Activated CD4-positive, alpha-beta T cell treated with anti-CD3 and anti-CD28 coated beads for 36 hours (primary cell): Measurements from ENCODE around the gene DOK5. TPM values are rescaled to one million over a fixed set of nuclear protein-coding genes. Genes with fewer than 3 reads are reported as not detected.
"Not testable (repeated sequence)": the region's sequence is repeated elsewhere in the genome, so short reads cannot be mapped to it uniquely, and the experiment has no call there.

Source experiments
- ATAC-seq: fragments of 200-7000 bp; cut with Tn5 transposase; one replicate; pipeline ENCODE4 v1.10.0; 2021; ENCODE audit warnings: mild to moderate bottlenecking, moderate library complexity
- CTCF ChIA-PET: fragments of 350-600 bp; sonication (Branson Sonifier 250); formaldehyde crosslinking; loops from one replicate; lab custom pipeline; 2021; ENCODE audit warnings: antibody characterized with exemption; lab: Charles Lee
- POLR2A ChIA-PET: fragments of 350-600 bp; sonication (Branson Sonifier 250); formaldehyde crosslinking; loops from one replicate; lab custom pipeline; 2021; ENCODE audit warnings: antibody characterized with exemption, inconsistent platforms; lab: Charles Lee
- DNase-seq: peaks from one replicate; pipeline ENCODE4 v3.0.0-alpha.2; 2020
- H3K27ac Mint-ChIP-seq: one replicate; pipeline ENCODE4 v1.8.0; 2021; ENCODE audit warnings: mixed read lengths
- H3K27me3 Mint-ChIP-seq: one replicate; pipeline ENCODE4 v1.8.0; 2021; ENCODE audit warnings: mixed read lengths
- H3K36me3 Mint-ChIP-seq: one replicate; pipeline ENCODE4 v1.8.0; 2021; ENCODE audit warnings: low read depth, mixed read lengths
- H3K4me1 Mint-ChIP-seq: one replicate; pipeline ENCODE4 v1.8.0; 2021; ENCODE audit warnings: mixed read lengths
- H3K4me3 Mint-ChIP-seq: one replicate; pipeline ENCODE4 v1.8.0; 2021; ENCODE audit warnings: mild to moderate bottlenecking, moderate library complexity, mixed read lengths
- H3K9me3 Mint-ChIP-seq: one replicate; pipeline ENCODE4 v1.8.0; 2021; ENCODE audit warnings: low read depth, mixed read lengths
- intact Hi-C, 2 experiments: fragments of 100-400 bp; cut with DNase I in 1 of 2; cut with micrococcal nuclease in 1 of 2; formaldehyde crosslinking; loops; one replicate each; pipeline versions ENCODE4 v1.14.2 to v1.15.1; 2022 to 2024; cut with DNase I, micrococcal nuclease
- total RNA-seq, 2 experiments: library from RNA; stranded (reverse); gene quantifications; one replicate each; pipeline ENCODE4 v1.2.3, GENCODE V29; 2021

The DOK5 gene
- total RNA-seq: 1 to 10 TPM; 2.1 to 2.9 TPM

GRCh38 chr20:54475334-54476168 lies at the start of gene DOK5:
Gene DOK5, plus strand, starts transcription at chr20:54475593. Its CDS starts 354 bp downstream, at chr20:54475947.
- Mint-ChIP-seq H3K36me3 (no peaks in the 10 kb centered on the region), H3K4me3 (peak within 1 kb of the TSS; percentile 53), H3K4me1 (peaks cover 9% of the 10 kb centered on the region), H3K27ac (no peak within 1 kb of the TSS), H3K9me3 (no peaks in the 10 kb centered on the region), H3K27me3 (peaks cover 54% of the 10 kb centered on the region)
- ChIA-PET POLR2A (no interaction called here), CTCF (no interaction called here)
- ATAC-seq (no peak), DNase-seq (no peak)
- intact Hi-C loops: loop anchor here in 1 of 2 experiments (10.0 kb wide), 1 partner anchor 251 kb away; no protein-coding TSS in a partner anchor

GRCh38 chr20:54429364-54429763 lies 46.0 kb upstream of the DOK5 start:
- Mint-ChIP-seq H3K9me3 (peaks cover 9% of the 10 kb centered on the region), H3K27me3 (peaks cover 2% of the 10 kb centered on the region), H3K4me3 (no peak overlapping the region), H3K36me3 (no peaks in the 10 kb centered on the region), H3K27ac (no peak overlapping the region), H3K4me1 (no peaks in the 10 kb centered on the region)
- intact Hi-C loops: no loop called here
- ChIA-PET CTCF (no interaction called here), POLR2A (no interaction called here)
- DNase-seq (no peak), ATAC-seq (no peak)

GRCh38 chr20:54431156-54431944 lies 44.0 kb upstream of the DOK5 start:
- POLR2A ChIA-PET: no interaction called here
- DNase-seq (no peak), ATAC-seq (no peak)
- Mint-ChIP-seq H3K27me3 (peaks cover 2% of the 10 kb centered on the region), H3K9me3 (peaks cover 3% of the 10 kb centered on the region), H3K36me3 (no peaks in the 10 kb centered on the region), H3K4me3 (no peak overlapping the region), H3K27ac (no peak overlapping the region), H3K4me1 (no peaks in the 10 kb centered on the region)
- intact Hi-C loops: no loop called here
- CTCF ChIA-PET: no interaction called here

GRCh38 chr20:54432966-54433365 lies 42.4 kb upstream of the DOK5 start:
- intact Hi-C loops: no loop called here
- H3K4me1 Mint-ChIP-seq: no peaks in the 10 kb centered on the region
- ATAC-seq: no peak
- H3K27ac Mint-ChIP-seq: no peak overlapping the region
- DNase-seq: no peak
- ChIA-PET CTCF (interaction anchor here (1.0 kb wide), 1 partner anchor 16 kb away, joined by 4 read pairs; no protein-coding TSS in a partner anchor), POLR2A (no interaction called here)
- H3K9me3 Mint-ChIP-seq: peaks cover 3% of the 10 kb centered on the region
- H3K27me3 Mint-ChIP-seq: peaks cover 2% of the 10 kb centered on the region
- H3K36me3 Mint-ChIP-seq: no peaks in the 10 kb centered on the region
- H3K4me3 Mint-ChIP-seq: no peak overlapping the region

- H3K27ac Mint-ChIP-seq: no peak overlapping the region
- DNase-seq: no peak
- no peak overlapping the region for H3K4me3 Mint-ChIP-seq
- peaks cover 5% of the 10 kb centered on the region for H3K27me3 Mint-ChIP-seq
- CTCF ChIA-PET: no interaction called here
- peaks cover 2% of the 10 kb centered on the region for H3K9me3 Mint-ChIP-seq
- intact Hi-C loops: no loop called here
- H3K4me1 Mint-ChIP-seq: no peaks in the 10 kb centered on the region
- ATAC-seq: no peak
- POLR2A ChIA-PET: no interaction called here
- H3K36me3 Mint-ChIP-seq: no peaks in the 10 kb centered on the region
Measured at GRCh38 chr20:54433636-54434035, 41.8 kb upstream of the DOK5 start.

GRCh38 chr20:54434196-54434595 lies 41.2 kb upstream of the DOK5 start:
- H3K27ac Mint-ChIP-seq: no peak overlapping the region
- CTCF ChIA-PET: no interaction called here
- no peak for ATAC-seq

GRCh38 chr20:54435015-54435414 lies 40.4 kb upstream of the DOK5 start:
- no peak for DNase-seq
- ChIA-PET POLR2A (no interaction called here), CTCF (no interaction called here)
- Mint-ChIP-seq H3K4me3 (no peak overlapping the region), H3K27ac (no peak overlapping the region), H3K36me3 (no peaks in the 10 kb centered on the region), H3K4me1 (no peaks in the 10 kb centered on the region), H3K27me3 (peaks cover 5% of the 10 kb centered on the region), H3K9me3 (no peaks in the 10 kb centered on the region)
- ATAC-seq: no peak
- intact Hi-C loops: no loop called here

More at GRCh38 chr20:54434196-54434595, 41.2 kb upstream of the DOK5 start:
- Mint-ChIP-seq H3K4me1 (no peaks in the 10 kb centered on the region), H3K27me3 (peaks cover 5% of the 10 kb centered on the region), H3K4me3 (no peak overlapping the region), H3K36me3 (no peaks in the 10 kb centered on the region), H3K9me3 (no peaks in the 10 kb centered on the region)
- intact Hi-C loops: no loop called here
- POLR2A ChIA-PET: no interaction called here
- DNase-seq: no peak

GRCh38 chr20:54436410-54436809 lies 39.0 kb upstream of the DOK5 start:
- not testable (repeated sequence) for H3K4me3 Mint-ChIP-seq, DNase-seq

GRCh38 chr20:54438166-54438565 lies 37.2 kb upstream of the DOK5 start:
- H3K27me3 Mint-ChIP-seq: peaks cover 3% of the 10 kb centered on the region
- no peak for DNase-seq
- no peaks in the 10 kb centered on the region for H3K9me3 Mint-ChIP-seq
- H3K27ac Mint-ChIP-seq: no peak overlapping the region
- intact Hi-C loops: no loop called here
- ATAC-seq: no peak
- H3K4me1 Mint-ChIP-seq: no peaks in the 10 kb centered on the region
- no peak overlapping the region for H3K4me3 Mint-ChIP-seq
- ChIA-PET CTCF (no interaction called here), POLR2A (no interaction called here)
- no peaks in the 10 kb centered on the region for H3K36me3 Mint-ChIP-seq

More at GRCh38 chr20:54436410-54436809, 39.0 kb upstream of the DOK5 start:
- H3K27ac Mint-ChIP-seq, H3K9me3 Mint-ChIP-seq, intact Hi-C loops, ATAC-seq, H3K36me3 Mint-ChIP-seq, H3K4me1 Mint-ChIP-seq, H3K27me3 Mint-ChIP-seq, POLR2A ChIA-PET: not testable (repeated sequence)
- CTCF ChIA-PET: interaction anchor here (0.7 kb wide), 2 partner anchors 18 to 111 kb away, joined by 3 read pairs; no protein-coding TSS in a partner anchor

- no peaks in the 10 kb centered on the region for H3K9me3 Mint-ChIP-seq
- no peak overlapping the region for H3K27ac Mint-ChIP-seq
- H3K27me3 Mint-ChIP-seq: peaks cover 14% of the 10 kb centered on the region
- H3K36me3 Mint-ChIP-seq: no peaks in the 10 kb centered on the region
- intact Hi-C loops: no loop called here
- no peaks in the 10 kb centered on the region for H3K4me1 Mint-ChIP-seq
- ChIA-PET POLR2A (no interaction called here), CTCF (no interaction called here)
- DNase-seq (no peak), ATAC-seq (no peak)
- H3K4me3 Mint-ChIP-seq: no peak overlapping the region
Measured at GRCh38 chr20:54450207-54450606, 25.2 kb upstream of the DOK5 start.

GRCh38 chr20:54451171-54451570 lies 24.2 kb upstream of the DOK5 start:
- POLR2A ChIA-PET: no interaction called here
- Mint-ChIP-seq H3K4me1 (no peaks in the 10 kb centered on the region), H3K4me3 (no peak overlapping the region), H3K9me3 (no peaks in the 10 kb centered on the region), H3K36me3 (no peaks in the 10 kb centered on the region), H3K27ac (no peak overlapping the region), H3K27me3 (peaks cover 9% of the 10 kb centered on the region)
- CTCF ChIA-PET: no interaction called here
- no peak for DNase-seq
- no peak for ATAC-seq
- intact Hi-C loops: no loop called here
